Measurements from ENCODE around the gene SVEP1.

Gene SVEP1

GRCh38 chr9:110356639-110357395 lies 222.7 kb downstream of the SVEP1 start:
- DNase-seq, result no peak

- no peak for DNase-seq
These were observed 223.6 kb downstream of the SVEP1 start for GRCh38 chr9:110355911-110356310.

- no peak for DNase-seq
These were observed 228.5 kb downstream of the SVEP1 start for GRCh38 chr9:110351009-110351467.

- no peak for DNase-seq
These were observed 233.2 kb downstream of the SVEP1 start for GRCh38 chr9:110346325-110346724.

GRCh38 chr9:110344821-110345220 lies 234.7 kb downstream of the SVEP1 start:
- DNase-seq, result no peak

GRCh38 chr9:110343551-110343950 lies 236.0 kb downstream of the SVEP1 start:
- no peak for DNase-seq

GRCh38 chr9:110340306-110340705 lies 239.2 kb downstream of the SVEP1 start:
- DNase-seq, result no peak

- no peak for DNase-seq
These were observed 241.4 kb downstream of the SVEP1 start for GRCh38 chr9:110338143-110338542.

- DNase-seq, result no peak
These were observed 241.8 kb downstream of the SVEP1 start, which contains the start of gene TXNDC8 for GRCh38 chr9:110337727-110338126. Gene TXNDC8 (minus strand): TSS chr9:110337863.

GRCh38 chr9:110336363-110336762 lies 243.2 kb downstream of the SVEP1 start:
- DNase-seq, result no peak

GRCh38 chr9:110334871-110335270 lies 244.7 kb downstream of the SVEP1 start:
- no peak for DNase-seq

GRCh38 chr9:110334183-110334582 lies 245.4 kb downstream of the SVEP1 start:
- no peak for DNase-seq

GRCh38 chr9:110332766-110333165 lies 246.8 kb downstream of the SVEP1 start:
- DNase-seq, result no peak

GRCh38 chr9:110330484-110331105 lies 248.9 kb downstream of the SVEP1 start:
- DNase-seq, result no peak

GRCh38 chr9:110329639-110330230 lies 249.8 kb downstream of the SVEP1 start:
- DNase-seq, result no peak

GRCh38 chr9:110328763-110329162 lies 250.8 kb downstream of the SVEP1 start:
- DNase-seq, result no peak

- DNase-seq, result no peak
These were observed 251.8 kb downstream of the SVEP1 start for GRCh38 chr9:110327716-110328115.

GRCh38 chr9:110323818-110324217 lies 255.7 kb downstream of the SVEP1 start:
- DNase-seq, result no peak

GRCh38 chr9:110320651-110321445 lies 258.7 kb downstream of the SVEP1 start:
- no peak for DNase-seq

- DNase-seq, result no peak
These were observed 259.6 kb downstream of the SVEP1 start for GRCh38 chr9:110319781-110320492.

- DNase-seq, result no peak
These were observed 261.6 kb downstream of the SVEP1 start for GRCh38 chr9:110317911-110318310.

GRCh38 chr9:110316261-110317075 lies 263.1 kb downstream of the SVEP1 start:
- DNase-seq, result no peak
